Gastroesophageal sphincter (tissue), 4 donors: ENCODE data around the gene PAEP. TPM values are rescaled to one million over a fixed set of nuclear protein-coding genes. Genes with fewer than 3 reads are reported as not detected.

ENCODE experiments used
- ATAC-seq: fragments of 150-250 bp; one replicate; pipeline ENCODE4 v1.9.1; 2016; ENCODE audit warnings: mild to moderate bottlenecking, moderate library complexity
- H3K27ac ChIP-seq, 4 donors: fragments of 200-600 bp; sonication (generic) in 3 of 4; 1 replicate in 3 of 4; 2 replicates in 1 of 4; pipeline ENCODE4 v1.5.1; 2016 to 2019
- H3K27me3 ChIP-seq: fragments of 200-600 bp; sonication (generic); one replicate; pipeline ENCODE4 v1.5.1; 2019
- H3K36me3 ChIP-seq, 2 donors: fragments of 200-600 bp; sonication (generic); one replicate each; pipeline ENCODE4 v1.5.1; 2019; ENCODE audit warnings: control low read depth in 1 of 2
- H3K4me1 ChIP-seq, 3 donors: fragments of 200-600 bp; sonication (generic); 1 replicate in 2 of 3; 2 replicates in 1 of 3; pipeline ENCODE4 v1.5.1; 2016 to 2019; ENCODE audit warnings: control low read depth in 2 of 3
- H3K4me3 ChIP-seq, 2 donors: fragments of 200-600 bp; sonication (generic); one replicate each; pipeline ENCODE4 v1.5.1; 2019; ENCODE audit warnings: mild to moderate bottlenecking in 1 of 2, moderate library complexity in 1 of 2
- H3K9me3 ChIP-seq, 3 donors: fragments of 200-600 bp; sonication (generic); one replicate each; pipeline ENCODE4 v1.5.1; 2017 to 2019; ENCODE audit warnings: control low read depth in 2 of 3
- CTCF ChIP-seq, 4 experiments: fragments of 200-600 bp in 2 of 4; fragments of 450-650 bp in 2 of 4; sonication (generic) in 1 of 4; IDR thresholded peaks; one replicate each; pipeline ENCODE4 v1.5.1; 2017 to 2019; ENCODE audit warnings: antibody characterized with exemption in 4 of 4, mild to moderate bottlenecking in 2 of 4, moderate library complexity in 2 of 4
- EP300 ChIP-seq: sonication (generic); formaldehyde crosslinking; IDR thresholded peaks from one replicate; pipeline ENCODE4 v1.6.1; 2017; ENCODE audit warnings: antibody characterized with exemption, mild to moderate bottlenecking
- POLR2A ChIP-seq, 2 donors: fragments of 450-650 bp; IDR thresholded peaks; one replicate each; pipeline ENCODE4 v1.6.1; 2017; ENCODE audit warnings: antibody characterized with exemption in 2 of 2, mild to moderate bottlenecking in 2 of 2, moderate library complexity in 1 of 2
- POLR2AphosphoS5 ChIP-seq: sonication (generic); formaldehyde crosslinking; IDR thresholded peaks from one replicate; pipeline ENCODE4 v1.6.1; 2017; ENCODE audit warnings: antibody characterized with exemption
- WGBS, 2 donors: methylation state at CpG; one replicate each; pipeline ENCODE4 v1.1.5; 2018; ENCODE audit warnings: low coverage in 1 of 2; 5-methylcytosine and 5-hydroxymethylcytosine counted together
- total RNA-seq, 4 donors: library from RNA; depleted of rRNA; stranded (reverse); fragments of >200 nt; gene quantifications; one replicate each; pipeline ENCODE4 v1.1.0, GENCODE V29; 2016

PAEP gene
- total RNA-seq, 4 donors from 2014 or later, result not detected

DNA sequence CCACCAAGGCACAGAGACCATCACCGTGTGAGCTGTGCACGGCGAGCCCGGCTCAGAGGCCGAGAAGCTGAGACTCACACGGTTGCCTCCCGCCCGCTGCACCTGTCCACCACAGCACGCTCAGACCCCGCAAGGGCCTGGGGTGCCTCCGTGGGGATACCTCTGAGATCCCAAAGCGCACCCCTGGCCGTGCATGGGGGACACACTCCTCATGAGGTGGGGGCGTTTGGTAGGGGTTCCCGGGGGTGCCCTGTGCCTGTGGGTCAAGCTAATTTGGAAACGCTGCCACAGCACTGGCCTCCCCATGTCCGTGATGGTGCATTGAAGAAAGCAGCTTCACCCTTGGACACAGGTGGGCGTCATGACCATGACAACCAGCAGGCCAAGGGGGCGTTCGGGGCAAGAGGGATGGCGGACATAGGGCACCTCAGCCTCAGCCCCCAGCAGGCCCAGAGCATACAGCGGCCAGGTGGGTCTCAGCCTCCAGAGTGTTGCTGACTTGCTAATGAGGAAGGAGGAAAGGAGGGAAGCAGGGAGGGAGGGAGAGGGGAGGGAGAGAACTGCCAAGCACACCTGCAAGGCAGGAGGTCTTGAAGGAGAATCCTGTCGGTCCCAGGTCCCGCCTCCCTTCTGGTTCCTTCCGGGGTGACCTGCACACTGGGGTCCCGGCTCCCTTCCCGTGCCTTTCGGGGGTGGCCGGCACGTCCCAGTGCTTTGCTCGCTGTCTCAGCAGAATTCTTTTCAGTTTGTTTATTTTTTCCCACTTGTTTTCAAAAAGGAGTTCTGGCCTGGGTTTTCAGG lies 43.1 kb downstream of the PAEP start:
- WGBS, 2 donors, result 13 to 80% methylated on average over 1 to 9 of the region's 31 CpGs
- no peak for ATAC-seq
- peaks cover 70% of the 10 kb centered on the region for H3K27me3 ChIP-seq

GRCh38 chr9:135605238-135605781 lies 43.8 kb downstream of the PAEP start:
- H3K4me1 ChIP-seq, result peaks cover 0 to 6% (median 0%) of the 10 kb centered on the region in 3 donors
- H3K4me3 ChIP-seq, result no peak overlapping the region
- H3K27ac ChIP-seq, result no peak overlapping the region
- no peak for TF ChIP-seq POLR2AphosphoS5
- no peak for ATAC-seq
- H3K9me3 ChIP-seq, result no peaks in the 10 kb centered on the region
- no peaks in the 10 kb centered on the region for H3K36me3 ChIP-seq
- WGBS, 2 donors, result 33% methylated on average over 4 of the region's 14 CpGs; no CpG with 5 or more reads in 1 of the 2 donors
- peaks cover 65% of the 10 kb centered on the region for H3K27me3 ChIP-seq

More for the DNA sequence above, 43.1 kb downstream of the PAEP start:
- Histone ChIP-seq H3K4me3 (no peak overlapping the region), H3K4me1 (peaks cover 0 to 6% (median 0%) of the 10 kb centered on the region in 3 donors), H3K9me3 (no peaks in the 10 kb centered on the region), H3K36me3 (no peaks in the 10 kb centered on the region), H3K27ac (no peak overlapping the region)
- no peak for TF ChIP-seq CTCF (IDR thresholded peaks at IDR 0.05)
- no peak for TF ChIP-seq POLR2A (IDR thresholded peaks at IDR 0.05)
- no peak for TF ChIP-seq EP300
- no peak for TF ChIP-seq POLR2AphosphoS5

GRCh38 chr9:135606885-135607259 lies 45.3 kb downstream of the PAEP start:
- WGBS, 2 donors, result 76 to 88% methylated on average over 3 to 9 of the region's 11 CpGs
- ATAC-seq, result no peak

GRCh38 chr9:135607401-135608293 lies 46.1 kb downstream of the PAEP start:
- H3K9me3 ChIP-seq, result no peaks in the 10 kb centered on the region
- TF ChIP-seq POLR2A (IDR thresholded peaks at IDR 0.05) (no peak), EP300 (no peak), POLR2AphosphoS5 (no peak), CTCF (IDR thresholded peaks at IDR 0.05) (no peak)
- H3K27ac ChIP-seq, result no peak overlapping the region
- peaks cover 0 to 6% (median 0%) of the 10 kb centered on the region in 3 donors for H3K4me1 ChIP-seq
- no CpG with 5 or more reads among the region's 25 CpGs for WGBS, 2 donors
- no peaks in the 10 kb centered on the region for H3K36me3 ChIP-seq
- H3K4me3 ChIP-seq, result no peak overlapping the region
- no peak for ATAC-seq
- H3K27me3 ChIP-seq, result peaks cover 60% of the 10 kb centered on the region

More at GRCh38 chr9:135606885-135607259, 45.3 kb downstream of the PAEP start:
- H3K27ac ChIP-seq, result no peak overlapping the region
- H3K4me3 ChIP-seq, result no peak overlapping the region
- peaks cover 62% of the 10 kb centered on the region for H3K27me3 ChIP-seq
- peaks cover 0 to 6% (median 0%) of the 10 kb centered on the region in 3 donors for H3K4me1 ChIP-seq
- H3K9me3 ChIP-seq, result no peaks in the 10 kb centered on the region
- H3K36me3 ChIP-seq, result no peaks in the 10 kb centered on the region
- TF ChIP-seq CTCF (IDR thresholded peaks at IDR 0.05), result no peak
- no peak for TF ChIP-seq POLR2A (IDR thresholded peaks at IDR 0.05)
- no peak for TF ChIP-seq POLR2AphosphoS5
- no peak for TF ChIP-seq EP300
